ENCODE measurements around the gene SMARCA2.

SMARCA2 gene

DNA sequence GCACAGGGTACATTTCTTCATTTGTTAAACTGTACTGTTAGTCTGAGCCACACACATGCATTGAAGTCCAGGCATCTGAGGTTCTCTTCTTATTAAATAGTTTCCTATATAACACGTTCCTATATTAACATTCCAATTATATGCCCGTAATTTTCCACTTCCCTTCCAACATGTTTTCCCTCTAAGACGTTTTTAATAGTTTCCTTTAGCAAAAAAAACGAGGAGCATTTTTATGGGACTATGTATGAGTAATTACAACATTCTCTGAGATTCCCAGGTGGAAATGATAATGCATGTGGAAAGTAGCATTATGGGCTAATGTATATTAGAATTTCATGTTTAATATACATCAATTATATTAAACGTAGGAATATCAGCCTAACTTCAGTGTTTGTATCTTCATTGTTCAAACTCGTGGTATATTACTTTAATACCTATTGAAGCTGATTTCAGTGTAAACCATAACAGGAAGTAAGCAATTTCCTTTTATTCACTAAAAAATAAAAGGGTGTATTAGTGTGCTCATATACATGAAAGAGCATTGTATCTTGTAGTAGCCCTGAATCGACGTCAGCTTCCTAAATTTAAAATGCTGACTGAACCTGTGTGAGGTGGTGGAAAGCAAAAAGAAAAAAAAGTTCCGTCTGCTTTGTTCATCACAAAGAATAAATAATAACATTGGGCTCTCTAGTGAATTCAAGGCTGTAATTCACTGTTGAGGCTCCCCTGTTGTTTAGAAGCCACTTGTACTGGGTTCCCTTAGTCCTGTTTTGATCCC is 11.3 kb downstream of the SMARCA2 start:
- H3K4me3 ChIP-seq (ENCODE audit: low read depth, low read length), result no peak overlapping the region
- no peak overlapping the region for H3K27ac ChIP-seq
- DNase-seq, result no peak
- H3K36me3 ChIP-seq (replicated peaks), result no peaks in the 10 kb centered on the region
- in situ Hi-C loops (cut with HindIII; ENCODE audit: low pct_ligation_motif_present, low sequenced_read_pairs), result no loop called here
- TF ChIP-seq, protein P1, sequence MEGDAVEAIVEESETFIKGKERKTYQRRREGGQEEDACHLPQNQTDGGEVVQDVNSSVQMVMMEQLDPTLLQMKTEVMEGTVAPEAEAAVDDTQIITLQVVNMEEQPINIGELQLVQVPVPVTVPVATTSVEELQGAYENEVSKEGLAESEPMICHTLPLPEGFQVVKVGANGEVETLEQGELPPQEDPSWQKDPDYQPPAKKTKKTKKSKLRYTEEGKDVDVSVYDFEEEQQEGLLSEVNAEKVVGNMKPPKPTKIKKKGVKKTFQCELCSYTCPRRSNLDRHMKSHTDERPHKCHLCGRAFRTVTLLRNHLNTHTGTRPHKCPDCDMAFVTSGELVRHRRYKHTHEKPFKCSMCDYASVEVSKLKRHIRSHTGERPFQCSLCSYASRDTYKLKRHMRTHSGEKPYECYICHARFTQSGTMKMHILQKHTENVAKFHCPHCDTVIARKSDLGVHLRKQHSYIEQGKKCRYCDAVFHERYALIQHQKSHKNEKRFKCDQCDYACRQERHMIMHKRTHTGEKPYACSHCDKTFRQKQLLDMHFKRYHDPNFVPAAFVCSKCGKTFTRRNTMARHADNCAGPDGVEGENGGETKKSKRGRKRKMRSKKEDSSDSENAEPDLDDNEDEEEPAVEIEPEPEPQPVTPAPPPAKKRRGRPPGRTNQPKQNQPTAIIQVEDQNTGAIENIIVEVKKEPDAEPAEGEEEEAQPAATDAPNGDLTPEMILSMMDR (IDR thresholded peaks at IDR 0.05; ENCODE audit: low read depth, low read length, missing control alignments), result no peak
- no peaks in the 10 kb centered on the region for H3K27me3 ChIP-seq (replicated peaks)

DNA sequence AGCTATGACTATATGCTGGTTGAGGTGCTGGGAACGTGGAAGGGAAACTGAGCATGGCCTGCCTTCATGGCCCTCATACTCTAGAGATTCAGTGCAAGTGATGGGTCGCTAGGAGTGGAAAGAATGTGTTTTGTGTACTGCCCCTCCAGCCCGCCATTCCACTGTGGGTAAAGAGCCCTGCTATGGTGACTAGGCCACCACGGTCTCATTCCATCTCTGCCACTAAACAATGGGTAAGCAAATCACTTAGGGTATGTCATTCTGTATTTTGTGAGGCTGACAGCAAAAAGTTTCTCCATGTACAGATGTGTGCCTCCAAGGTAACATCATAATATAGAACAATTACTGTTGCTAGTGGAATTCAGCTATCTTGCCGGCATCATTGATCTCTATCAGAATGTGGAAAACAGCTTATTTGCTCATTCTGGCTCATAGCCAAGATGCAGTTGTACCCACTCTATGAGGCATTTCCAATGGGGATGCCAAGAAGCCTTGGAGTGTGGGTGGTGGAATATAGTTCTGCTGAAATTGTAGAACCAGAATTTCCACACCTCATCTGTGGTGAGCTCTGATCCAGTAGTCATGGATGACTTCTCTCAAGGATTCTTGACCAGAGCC is 12.5 kb downstream of the SMARCA2 start:
- Histone ChIP-seq H3K4me3 (ENCODE audit: low read depth, low read length) (no peak overlapping the region), H3K27me3 (replicated peaks) (no peaks in the 10 kb centered on the region), H3K36me3 (replicated peaks) (no peaks in the 10 kb centered on the region), H3K27ac (no peak overlapping the region)
- no peak for DNase-seq
- TF ChIP-seq, protein P1 (IDR thresholded peaks at IDR 0.05; ENCODE audit: low read depth, low read length, missing control alignments), result no peak
- in situ Hi-C loops (cut with HindIII; ENCODE audit: low pct_ligation_motif_present, low sequenced_read_pairs), result no loop called here

DNA sequence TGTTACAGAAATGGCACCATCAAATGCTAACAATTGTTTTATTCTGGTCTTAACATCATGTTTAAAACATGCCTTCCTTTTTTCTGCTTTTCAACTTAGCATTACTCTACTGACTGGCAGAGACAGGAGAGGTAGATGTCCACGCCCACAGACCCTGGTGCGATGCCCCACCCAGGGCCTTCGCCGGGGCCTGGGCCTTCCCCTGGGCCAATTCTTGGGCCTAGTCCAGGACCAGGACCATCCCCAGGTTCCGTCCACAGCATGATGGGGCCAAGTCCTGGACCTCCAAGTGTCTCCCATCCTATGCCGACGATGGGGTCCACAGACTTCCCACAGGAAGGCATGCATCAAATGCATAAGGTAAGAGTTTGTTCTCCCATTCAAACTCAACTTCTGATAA is 13.7 kb downstream of the SMARCA2 start:
- Histone ChIP-seq H3K36me3 (replicated peaks) (no peaks in the 10 kb centered on the region), H3K4me3 (ENCODE audit: low read depth, low read length) (no peak overlapping the region), H3K27ac (no peak overlapping the region), H3K27me3 (replicated peaks) (no peaks in the 10 kb centered on the region)
- no peak for DNase-seq
- TF ChIP-seq, protein P1 (IDR thresholded peaks at IDR 0.05; ENCODE audit: low read depth, low read length, missing control alignments), result no peak
- in situ Hi-C loops (cut with HindIII; ENCODE audit: low pct_ligation_motif_present, low sequenced_read_pairs), result no loop called here

DNA sequence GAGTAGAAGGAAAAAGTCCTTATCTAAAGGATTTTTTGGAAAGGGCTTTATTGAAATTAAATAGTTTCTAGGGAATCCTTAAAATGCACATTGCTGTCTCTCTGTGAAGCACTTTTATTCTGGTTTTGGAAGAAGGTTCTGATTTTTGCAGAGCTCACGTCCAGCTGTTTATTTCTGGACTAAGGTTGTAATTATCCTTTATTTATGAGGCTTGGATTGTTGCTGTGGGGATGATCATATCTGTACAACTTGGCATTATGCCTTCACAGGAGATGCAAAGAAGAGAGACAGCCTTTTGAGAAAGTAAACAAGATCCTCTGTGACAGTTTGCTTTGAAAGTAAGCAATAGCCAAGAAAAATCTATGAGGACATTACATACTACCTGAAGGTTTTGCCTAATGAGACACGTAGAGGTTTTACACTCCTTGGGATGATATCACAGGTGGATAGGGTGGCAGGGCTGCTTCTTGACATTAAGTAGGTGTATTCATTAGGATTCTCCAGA is 14.6 kb downstream of the SMARCA2 start:
- no peaks in the 10 kb centered on the region for H3K27me3 ChIP-seq (replicated peaks)
- H3K36me3 ChIP-seq (replicated peaks), result no peaks in the 10 kb centered on the region
- no peak overlapping the region for H3K4me3 ChIP-seq (ENCODE audit: low read depth, low read length)
- TF ChIP-seq, protein P1 (IDR thresholded peaks at IDR 0.05; ENCODE audit: low read depth, low read length, missing control alignments), result no peak
- no peak overlapping the region for H3K27ac ChIP-seq
- DNase-seq, result no peak
- in situ Hi-C loops (cut with HindIII; ENCODE audit: low pct_ligation_motif_present, low sequenced_read_pairs), result no loop called here

DNA sequence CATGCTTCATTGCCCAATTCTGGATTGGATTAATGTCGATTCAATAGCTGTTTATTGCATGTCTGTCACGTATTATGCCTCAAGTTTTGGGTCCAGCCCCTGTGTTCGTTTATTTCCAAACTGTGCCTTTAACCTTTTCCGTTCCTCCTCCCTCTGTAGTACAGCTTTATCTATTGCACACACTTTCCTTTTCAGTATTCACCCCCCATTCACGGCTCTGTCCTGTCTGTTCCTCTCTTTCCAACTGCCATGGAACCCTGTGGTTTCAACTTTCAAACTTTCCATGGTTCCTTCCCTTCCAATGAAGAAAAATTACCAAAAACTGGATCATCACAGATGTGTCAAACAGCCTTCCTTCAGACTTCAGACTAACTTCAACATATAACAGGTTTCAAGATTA is 17.1 kb downstream of the SMARCA2 start:
- Histone ChIP-seq H3K27ac (no peak overlapping the region), H3K27me3 (replicated peaks) (no peaks in the 10 kb centered on the region), H3K4me3 (ENCODE audit: low read depth, low read length) (no peak overlapping the region), H3K36me3 (replicated peaks) (no peaks in the 10 kb centered on the region)
- in situ Hi-C loops (cut with HindIII; ENCODE audit: low pct_ligation_motif_present, low sequenced_read_pairs), result no loop called here
- TF ChIP-seq, protein P1 (IDR thresholded peaks at IDR 0.05; ENCODE audit: low read depth, low read length, missing control alignments), result no peak
- DNase-seq, result no peak

Measured in brain microvascular endothelial cell (primary cell).